K562 (cell line): ENCODE measurements around the gene ENTPD6. TPM values are rescaled to one million over a fixed set of nuclear protein-coding genes. Genes with fewer than 3 reads are reported as not detected.

Source experiments
- ATAC-seq: fragments of 200-7000 bp; cut with Tn5 transposase; 3 replicates; pipeline ENCODE4 v1.9.1; 2020; ENCODE audit warnings: moderate library complexity
- BruUV-seq: library from RNA; stranded (reverse); fragments of 400-500 nt; replicated peaks from 2 replicates; lab custom pipeline; 2021; lab: Mats Ljungman, UMichigan
- CTCF ChIA-PET: fragments of 300-600 bp; formaldehyde crosslinking; extraction: SDS; loops from one replicate; lab custom pipeline; 2021; ENCODE audit warnings: low intra/inter-chr PET ratio; lab: Yijun Ruan, JAX
- POLR2A ChIA-PET: fragments of 300-600, 350-650 bp; sonication (Branson Sonifier 250); formaldehyde crosslinking; extraction: SDS; loops from one replicate; lab custom pipeline; 2021; ENCODE audit warnings: antibody characterized with exemption, inconsistent platforms; lab: Yijun Ruan, JAX
- DNase-seq, 4 experiments: peaks; one replicate each; pipeline versions ENCODE4 v3.0.0 to v3.0.0-alpha.2; 2011 to 2018; ENCODE audit warnings: low spot score in 3 of 4, mixed read lengths in 3 of 4; ENCODE audit errors: extremely low read depth in 1 of 4
- FAIRE-seq: peaks from 2 replicates; lab custom pipeline; 2011; peaks lifted over from hg19 to GRCh38; lab: Jason Lieb, UNC
- H2AFZ ChIP-seq: 2 replicates; pipeline ENCODE4 v1.6.0; 2011; ENCODE audit warnings: low read depth, low read length, control low read depth, inconsistent platforms
- H3K27ac ChIP-seq: fragments of 200-600 bp; 3 replicates; pipeline ENCODE4 v1.8.0; 2011; ENCODE audit warnings: low read depth, mild to moderate bottlenecking, control low read depth, inconsistent platforms, low read length, moderate library complexity, mixed read lengths; ENCODE audit errors: extremely low read depth
- H3K27me3 ChIP-seq, 2 experiments: fragments of 300-600 bp in 1 of 2; 2 replicates in 1 of 2; 3 replicates in 1 of 2; pipeline versions ENCODE4 v1.6.0 to v1.8.0; 2011; ENCODE audit warnings: inconsistent platforms in 2 of 2, low read length in 2 of 2, mild to moderate bottlenecking in 1 of 2, mixed read lengths in 1 of 2, moderate library complexity in 1 of 2; ENCODE audit not compliant: control insufficient read depth in 2 of 2, insufficient read depth in 2 of 2
- H3K36me3 ChIP-seq: fragments of 300-600 bp; 3 replicates; pipeline ENCODE4 v1.8.0; 2011; ENCODE audit warnings: mild to moderate bottlenecking, low read length, inconsistent platforms; ENCODE audit not compliant: control insufficient read depth, insufficient read depth
- H3K4me1 ChIP-seq, 2 experiments: fragments of 200-600 bp in 1 of 2; replicated peaks in 1 of 2; 2 replicates in 1 of 2; 3 replicates in 1 of 2; pipeline versions ENCODE4 v1.5.1 to v1.8.0; 2011; ENCODE audit warnings: inconsistent platforms in 2 of 2, low read length in 2 of 2, mild to moderate bottlenecking in 1 of 2, mixed read lengths in 1 of 2, moderate library complexity in 1 of 2; ENCODE audit not compliant: control insufficient read depth in 2 of 2, insufficient read depth in 2 of 2
- H3K4me2 ChIP-seq: 2 replicates; pipeline ENCODE4 v1.6.1; 2011; ENCODE audit warnings: low read length, control low read depth, inconsistent platforms, mixed read lengths; ENCODE audit not compliant: insufficient read depth
- H3K4me3 ChIP-seq: fragments of 200-600 bp; sonication (generic), shearing (Covaris generic); 2 replicates; pipeline ENCODE4 v1.5.1; 2016; ENCODE audit warnings: control low read depth, inconsistent platforms
- H3K79me2 ChIP-seq: fragments of 200-600 bp; 3 replicates; pipeline ENCODE4 v1.8.0; 2011; ENCODE audit warnings: low read length, inconsistent platforms; ENCODE audit not compliant: control insufficient read depth, insufficient read depth
- H3K9ac ChIP-seq, 2 experiments: 2 replicates each; pipeline versions ENCODE4 v1.6.0 to v1.6.1; 2011; ENCODE audit warnings: low read depth in 2 of 2, low read length in 2 of 2, control low read depth in 1 of 2, inconsistent platforms in 1 of 2, mild to moderate bottlenecking in 1 of 2, mixed read lengths in 1 of 2; ENCODE audit not compliant: insufficient read depth in 1 of 2
- H3K9me1 ChIP-seq: one replicate; pipeline ENCODE4 v1.6.0; 2011; ENCODE audit warnings: inconsistent platforms, mild to moderate bottlenecking, low read length, moderate library complexity; ENCODE audit not compliant: control insufficient read depth, insufficient read depth
- H3K9me3 ChIP-seq: replicated peaks from 2 replicates; pipeline ENCODE4 v1.5.1; 2011; ENCODE audit warnings: low read depth, low read length, inconsistent platforms; ENCODE audit not compliant: control insufficient read depth, insufficient read depth
- H4K20me1 ChIP-seq: replicated peaks from 2 replicates; pipeline ENCODE4 v1.6.1; 2011; ENCODE audit warnings: low read length, inconsistent platforms, mixed read lengths; ENCODE audit not compliant: control insufficient read depth, insufficient read depth
- ARID1B ChIP-seq: fragments of 450-650 bp; IDR thresholded peaks from 2 replicates; pipeline ENCODE4 v1.6.1; 2016; ENCODE audit warnings: antibody characterized with exemption, mild to moderate bottlenecking, inconsistent platforms
- CHAMP1 ChIP-seq: fragments of 450-650 bp; IDR thresholded peaks from 2 replicates; pipeline ENCODE4 v1.6.1; 2016; ENCODE audit warnings: mild to moderate bottlenecking
- COPS2 ChIP-seq: fragments of 450-650 bp; conservative IDR thresholded peaks from 2 replicates; pipeline ENCODE4 v1.6.1; 2016; ENCODE audit warnings: mild to moderate bottlenecking, moderate library complexity
- GTF2E2 ChIP-seq: fragments of 200-800 bp; sonication (Bioruptor generic); IDR thresholded peaks from 2 replicates; pipeline ENCODE4 v1.6.1; 2016; ENCODE audit warnings: missing genetic modification characterization, missing compliant biosample characterization
- HDAC6 ChIP-seq: IDR thresholded peaks from 2 replicates; pipeline ENCODE4 v1.6.1; 2012; ENCODE audit warnings: low read depth, mild to moderate bottlenecking, control low read depth, inconsistent platforms, low read length, moderate library complexity
- PPARD ChIP-seq: fragments of 250-450 bp; sonication (Bioruptor Pico); IDR thresholded peaks from 2 replicates; pipeline ENCODE4 v1.8.0; 2022; ENCODE audit warnings: inconsistent platforms, mild to moderate bottlenecking, moderate library complexity
- PTBP1 ChIP-seq: fragments of 200-400 bp; formaldehyde crosslinking; IDR thresholded peaks from 2 replicates; pipeline ENCODE4 v1.6.1; 2017; ENCODE audit warnings: low read depth, low read length
- RNF2 ChIP-seq: sonication (generic); IDR thresholded peaks from 2 replicates; pipeline ENCODE4 v1.6.1; 2016
- SMARCB1 ChIP-seq: IDR thresholded peaks from 2 replicates; pipeline ENCODE4 v1.6.1; 2011; ENCODE audit warnings: improper control_type of control experiment, low read depth; ENCODE audit not compliant: insufficient read length
- ZBTB17 ChIP-seq: fragments of 450-650 bp; formaldehyde crosslinking; IDR thresholded peaks from 2 replicates; pipeline ENCODE4 v1.4.0; 2020; ENCODE audit warnings: mild to moderate bottlenecking
- ZNF165 ChIP-seq: fragments of 250-450 bp; sonication (Bioruptor Pico); IDR thresholded peaks from 2 replicates; pipeline ENCODE4 v1.4.0; 2020; ENCODE audit warnings: borderline replicate concordance
- ZNF764 ChIP-seq: fragments of 250-450 bp; sonication (Bioruptor Pico); IDR thresholded peaks from 2 replicates; pipeline ENCODE4 v1.4.0; 2020; ENCODE audit warnings: low read depth, mild to moderate bottlenecking, moderate library complexity
- WGBS: fragments of 100-300 bp; shearing (Covaris generic); methylation state at CpG from one replicate; pipeline ENCODE4 v1.1.6; 2016; ENCODE audit warnings: low coverage, mixed read lengths; ENCODE audit not compliant: insufficient coverage; ENCODE audit errors: missing lambda C conversion rate; 5-methylcytosine and 5-hydroxymethylcytosine counted together
- in situ Hi-C: fragments of 300-500 bp; cut with MboI; formaldehyde crosslinking; loops from 4 replicates; pipeline ENCODE4 v1.15.0; 2018; ENCODE audit warnings: inconsistent platforms, mixed read lengths
- intact Hi-C: fragments of 100-400 bp; cut with micrococcal nuclease; formaldehyde crosslinking; loops from 2 replicates; pipeline ENCODE4 v1.14.2; 2022
- polyA plus RNA-seq, 8 experiments: library from polyadenylated mRNA; depleted of rRNA in 4 of 8; stranded (reverse) in 5 of 8; unstranded in 3 of 8; fragments of >200 nt; fragmentation: Nextera tagmentation in 2 of 8; fragmentation: Illumina TruSeq in 1 of 8; extraction: Ambion mirVana in 2 of 8; extraction: Trizol in 1 of 8; gene quantifications; 2 replicates each; pipeline versions ENCODE4 v1.2.1 to v1.2.3, GENCODE V29; 2011 to 2014; ENCODE audit warnings: inconsistent platforms in 1 of 8, missing spikeins in 1 of 8
- total RNA-seq, 7 experiments: library from RNA; depleted of rRNA in 6 of 7; stranded (reverse); fragments of >200 nt in 6 of 7; fragmentation: Illumina TruSeq in 2 of 7; extraction: Trizol in 2 of 7; gene quantifications; 2 replicates each; pipeline versions ENCODE4 v1.2.1 to v1.2.3, GENCODE V29; 2011 to 2021; ENCODE audit warnings: low replicate concordance in 1 of 7

ENTPD6 gene
- total and polyA plus RNA-seq, 9 of the 15 experiments (the other 6 are each of a cell fraction or from before 2014, with no cell fraction given), result 0.82 to 36.8 (median 22.4) TPM

GRCh38 chr20:25150016-25150415 lies 45.5 kb upstream of the ENTPD6 start:
- DNase-seq, result no peak
- in situ Hi-C loops, result no loop called here
- Histone ChIP-seq H3K9me1 (no peaks in the 10 kb centered on the region), H3K79me2 (no peaks in the 10 kb centered on the region), H2AFZ (no peak overlapping the region), H3K4me1 (peaks cover 0 to 9% of the 10 kb centered on the region in 2 experiments; a peak in 1 of 5 replicates), H3K4me3 (no peak overlapping the region), H3K27ac (no peak overlapping the region), H3K27me3 (peaks cover 12 to 39% of the 10 kb centered on the region in 2 experiments; a peak in 4 of 5 replicates), H3K9me3 (no peaks in the 10 kb centered on the region), H3K4me2 (no peak overlapping the region), H3K36me3 (no peaks in the 10 kb centered on the region), H3K9ac (no peak overlapping the region), H4K20me1 (no peaks in the 10 kb centered on the region)
- ATAC-seq, result no peak
- ChIA-PET POLR2A (interaction anchor here (1.1 kb wide), 1 partner anchor 10 kb away, joined by 3 read pairs; no protein-coding TSS in a partner anchor), CTCF (no interaction called here)
- BruUV-seq, result no TSS peak
- WGBS, result 4% methylated on average over 6 of the region's 6 CpGs
- intact Hi-C loops, result no loop called here
- FAIRE-seq, result no peak
- TF ChIP-seq ARID1B (no peak), ZNF165 (CRISPR knock-in tag) (no peak), PPARD (CRISPR knock-in tag) (no peak), GTF2E2 (no peak), ZBTB17 (no peak), SMARCB1 (no peak), HDAC6 (no peak), RNF2 (no peak), COPS2 (no peak), ZNF764 (CRISPR knock-in tag) (no peak), CHAMP1 (no peak), PTBP1 (no peak)
- TF ChIP-seq, all 486 proteins: peak for 0
